Fibroblast of skin of abdomen (primary cell): Measurements from ENCODE around the gene PIEZO1.

ENCODE experiments used
- DNase-seq: peaks from one replicate; pipeline ENCODE4 v3.0.0-alpha.2; 2013

The PIEZO1 gene

DNA sequence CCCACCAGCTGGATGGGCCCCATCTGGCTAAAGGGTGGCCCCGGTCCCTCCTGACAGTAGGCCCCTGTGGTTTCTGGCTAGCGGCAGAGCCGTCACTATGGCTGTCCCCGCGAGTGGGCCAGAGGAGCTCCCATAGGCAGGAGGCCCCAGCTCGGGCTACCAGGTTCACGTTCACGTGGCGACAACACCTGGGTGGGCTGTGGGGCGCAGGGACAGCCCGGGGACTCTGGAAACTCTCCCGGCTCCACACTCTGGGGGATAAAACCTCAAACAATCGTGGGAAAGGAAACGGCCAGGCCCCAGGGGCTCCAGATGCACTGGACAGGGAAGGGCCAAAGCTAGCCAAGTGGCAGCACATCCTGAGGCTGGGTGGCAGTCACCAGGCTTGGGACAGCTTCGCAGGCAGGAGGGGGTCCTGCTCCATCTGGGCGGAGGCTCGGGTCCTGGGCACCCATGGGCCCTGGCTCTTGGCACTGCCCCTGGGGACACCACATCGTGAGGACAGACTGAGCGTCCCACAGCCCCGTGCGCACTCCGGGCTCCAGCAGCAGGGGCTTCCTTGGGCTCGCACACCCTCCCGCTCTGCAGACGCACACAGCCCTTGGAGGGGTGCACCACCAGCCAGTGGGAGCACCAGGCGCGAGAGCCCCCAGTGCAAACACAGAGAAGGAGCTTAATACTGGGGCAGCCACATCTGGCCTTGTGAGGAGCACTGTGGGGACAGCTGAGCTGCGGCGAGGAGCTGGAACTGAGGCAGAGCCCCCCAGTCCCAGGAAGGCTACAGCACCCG, 83.2 kb downstream of the PIEZO1 start:
- no peak for DNase-seq

DNA sequence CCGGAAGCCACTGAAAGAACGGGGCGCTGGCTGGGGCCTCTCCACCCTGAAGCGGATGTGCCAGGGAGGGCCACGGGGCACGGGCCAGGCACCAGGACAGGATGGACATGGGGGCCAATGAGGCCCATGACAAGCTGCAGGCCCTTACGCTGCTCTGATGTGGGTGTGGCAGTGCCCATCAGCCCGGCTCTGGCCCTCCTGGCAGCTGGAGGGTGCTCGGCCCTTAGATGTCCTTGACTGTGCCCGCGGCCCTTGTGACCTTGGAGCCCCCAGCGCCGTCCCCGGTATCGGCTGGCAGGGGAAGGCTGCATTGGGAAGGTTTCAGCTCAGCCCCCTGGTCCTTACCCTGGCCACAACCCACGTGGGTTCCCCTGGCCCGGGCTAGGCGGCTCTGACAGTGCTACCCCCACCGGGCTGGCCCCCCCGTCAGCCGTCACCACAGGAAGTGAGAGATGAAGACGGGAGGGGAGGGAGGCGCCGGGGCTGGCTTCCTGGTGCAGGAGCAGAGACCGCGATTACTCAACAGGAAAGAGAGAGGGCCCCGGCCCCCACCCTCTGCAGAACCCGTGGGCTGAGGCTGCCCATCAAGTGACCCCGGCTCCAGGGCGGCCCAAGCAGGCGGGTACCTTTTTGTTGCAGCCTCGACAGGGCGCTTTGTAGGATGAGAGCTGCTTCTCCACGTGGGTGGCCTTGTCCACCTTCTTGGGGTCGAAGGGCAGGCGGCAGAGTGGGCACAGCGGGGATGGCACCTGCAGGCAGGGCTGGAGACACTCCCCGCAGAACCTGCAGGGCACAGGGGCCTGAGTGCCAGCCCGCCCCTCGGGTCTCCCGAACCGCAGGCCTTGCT, 84.2 kb downstream of the PIEZO1 start:
- DNase-seq = peak; percentile 76

DNA sequence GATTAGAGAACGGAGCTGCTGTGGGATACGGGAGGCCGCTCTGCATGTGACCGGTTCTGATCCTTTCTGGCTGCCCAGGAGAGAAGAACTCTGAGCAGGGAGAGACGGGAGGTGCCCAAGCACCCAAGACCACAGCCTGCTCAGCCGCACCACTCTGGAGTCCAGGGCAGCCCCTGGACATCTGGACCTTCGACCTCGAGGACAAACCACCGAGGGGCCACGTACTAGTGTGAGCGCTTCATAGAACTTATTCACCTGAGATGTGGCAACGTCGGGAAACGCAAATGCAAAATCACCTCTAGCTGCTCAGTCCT, 84.7 kb downstream of the PIEZO1 start:
- no peak for DNase-seq

DNA sequence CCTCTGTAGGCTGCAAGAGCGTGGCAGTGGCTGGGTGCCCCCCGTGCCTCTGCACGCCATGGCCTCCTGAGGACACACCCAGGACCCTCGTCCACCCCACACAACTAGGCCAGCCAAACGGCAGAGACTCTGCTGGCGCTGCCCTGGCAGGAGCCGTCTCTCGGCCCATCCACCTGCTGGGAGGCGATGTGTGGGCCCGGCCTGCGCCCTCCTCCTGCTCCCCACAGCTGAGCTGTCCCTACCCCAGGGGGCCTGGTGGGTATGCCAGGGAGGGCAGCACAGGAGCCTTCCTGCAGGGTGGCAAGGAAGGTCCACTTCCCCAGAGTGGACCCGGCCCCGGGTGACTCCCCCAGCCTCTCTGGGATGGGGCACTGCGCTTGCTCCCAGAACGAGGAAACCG, 85.8 kb downstream of the PIEZO1 start:
- DNase-seq = no peak

DNA sequence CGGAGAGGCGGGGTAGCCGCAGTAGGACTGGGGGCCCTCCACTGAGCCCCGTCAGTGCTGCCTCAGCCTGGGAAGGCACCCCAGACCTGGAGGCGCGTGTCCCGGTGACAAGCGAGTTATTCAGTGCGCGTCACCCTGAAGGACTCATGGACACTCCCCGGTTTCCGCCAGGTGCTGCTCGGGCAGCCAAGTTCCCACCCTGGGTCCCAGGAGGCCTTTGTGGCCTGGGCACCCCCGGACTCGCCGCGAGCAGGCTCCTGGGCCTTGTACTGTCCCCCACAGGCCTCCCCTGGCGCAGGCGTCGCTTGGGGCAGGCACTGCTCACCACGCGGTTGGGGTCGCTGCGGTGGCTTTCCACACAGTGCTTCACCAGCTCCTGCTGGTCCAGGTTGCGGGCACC, 86.4 kb downstream of the PIEZO1 start:
- DNase-seq = no peak

DNA sequence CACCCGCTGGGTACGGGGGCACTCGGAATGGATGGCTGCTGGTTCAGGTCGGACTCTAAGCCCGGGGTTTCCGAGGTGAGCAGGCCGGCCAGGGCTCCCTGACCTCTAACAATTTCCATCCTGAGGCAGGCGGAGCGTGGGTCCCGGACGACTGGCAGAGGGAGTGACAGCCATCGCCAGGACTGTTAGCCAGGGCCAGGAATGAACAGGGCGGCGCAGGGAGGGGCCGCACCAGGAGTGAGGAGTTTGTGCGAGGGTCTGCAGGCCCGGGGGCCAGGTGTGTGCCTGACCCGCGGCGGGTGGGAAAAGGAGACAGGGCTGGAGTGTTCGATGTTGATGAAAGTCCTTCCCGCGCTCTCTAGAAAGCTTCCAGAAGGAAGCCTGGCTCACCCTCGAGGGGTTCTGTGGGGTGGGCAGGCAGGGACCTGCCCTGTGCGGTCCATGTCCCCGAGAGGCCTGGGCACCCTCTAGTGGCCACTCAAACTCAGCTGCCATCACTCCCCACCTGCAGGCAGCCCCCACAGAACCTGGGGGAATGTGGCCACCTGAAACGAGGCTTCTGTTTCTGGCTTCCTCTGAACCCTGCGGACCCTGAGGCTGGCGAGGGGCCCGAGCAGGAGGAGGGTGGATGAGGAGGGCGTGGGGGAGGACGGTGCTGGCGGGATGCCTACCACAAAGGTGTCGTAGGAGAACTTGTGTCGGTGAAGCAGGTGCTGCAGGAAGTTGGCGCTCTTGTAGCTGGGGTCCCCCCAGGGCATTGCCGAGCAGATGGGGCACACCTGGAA, 87.0 kb downstream of the PIEZO1 start:
- no peak for DNase-seq

GRCh38 chr16:88697116-88697830, 87.7 kb downstream of the PIEZO1 start:
- no peak for DNase-seq

DNA sequence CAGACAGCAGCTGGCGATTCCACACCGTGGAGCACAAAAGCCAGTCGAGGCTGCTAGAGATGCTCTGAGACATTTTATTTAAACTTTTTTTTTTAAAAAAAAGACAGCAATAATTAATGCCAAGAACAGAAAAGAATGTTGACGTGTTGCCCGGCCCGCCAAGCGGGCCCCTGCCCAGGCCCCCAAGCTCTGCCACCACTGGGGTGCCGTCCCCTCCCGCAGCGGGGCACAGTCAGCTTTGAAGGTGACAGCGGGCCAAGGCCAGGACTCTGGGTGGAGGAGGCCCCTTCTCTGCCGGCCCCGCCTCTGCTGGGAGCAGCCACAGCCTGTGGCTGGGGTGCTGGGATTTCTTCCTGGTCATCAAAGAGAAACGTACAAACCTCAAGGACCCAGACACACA, 88.6 kb downstream of the PIEZO1 start:
- no peak for DNase-seq

DNA sequence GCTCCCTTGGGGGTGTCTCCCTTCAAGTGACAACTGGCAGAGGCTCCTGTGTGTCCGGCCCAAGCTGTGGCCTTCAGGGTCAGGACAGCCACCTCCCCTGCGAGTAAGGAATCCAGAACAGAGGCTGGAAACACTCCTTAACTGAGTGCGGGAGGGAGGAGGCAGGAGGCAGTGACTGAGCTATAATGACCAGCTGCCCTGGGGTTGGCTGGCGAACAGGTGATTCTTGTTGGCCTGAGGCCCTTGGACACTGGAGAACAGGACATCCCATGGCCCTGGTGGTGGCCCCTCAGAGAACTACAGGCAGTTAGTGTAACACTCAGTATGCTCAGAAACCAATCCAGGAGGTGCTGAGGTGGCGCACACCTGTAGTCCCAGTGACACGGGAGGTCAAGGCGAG, 89.3 kb downstream of the PIEZO1 start:
- DNase-seq = no peak

- no peak for DNase-seq
Measured at GRCh38 chr16:88695218-88695617, 89.8 kb downstream of the PIEZO1 start.

- no peak for DNase-seq
Measured at GRCh38 chr16:88694221-88695087, 90.6 kb downstream of the PIEZO1 start.

DNA sequence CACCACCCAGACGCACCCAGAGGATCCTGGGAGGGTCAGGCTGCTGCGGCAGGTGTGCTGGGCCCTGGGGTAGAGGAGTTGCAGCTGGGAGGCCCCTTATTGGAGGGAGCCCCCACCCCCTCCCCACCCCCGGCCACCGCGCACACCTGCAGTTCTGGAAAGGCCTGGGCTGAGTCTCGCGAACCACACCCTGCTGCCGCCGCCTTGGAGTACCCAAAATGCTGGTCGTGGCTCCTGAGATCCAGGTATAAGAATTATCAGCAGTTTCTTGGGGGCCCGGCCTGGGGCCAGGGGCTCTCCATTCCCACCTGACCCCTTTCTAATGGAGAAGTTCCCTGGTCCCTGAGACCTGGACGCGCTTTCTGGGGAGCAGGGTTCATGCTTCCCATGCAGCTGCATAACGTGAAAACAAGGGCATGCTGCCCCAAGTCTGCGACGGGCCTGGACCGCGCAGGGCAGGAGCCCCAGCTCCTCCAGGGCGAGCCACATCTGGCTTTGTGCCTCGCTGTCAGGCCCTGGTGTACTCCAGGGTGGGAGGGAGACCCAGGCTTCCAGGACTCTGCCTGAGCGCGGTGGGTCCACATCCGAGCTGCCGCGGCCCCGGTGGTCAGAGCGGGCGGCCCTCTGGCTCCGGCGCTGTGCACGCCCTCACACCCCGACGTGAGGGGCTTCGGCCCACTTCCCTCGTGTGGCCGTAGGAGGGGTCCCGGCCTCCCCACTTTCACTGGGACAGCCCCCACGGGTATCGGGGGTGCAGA, 91.4 kb downstream of the PIEZO1 start:
- DNase-seq = no peak

DNA sequence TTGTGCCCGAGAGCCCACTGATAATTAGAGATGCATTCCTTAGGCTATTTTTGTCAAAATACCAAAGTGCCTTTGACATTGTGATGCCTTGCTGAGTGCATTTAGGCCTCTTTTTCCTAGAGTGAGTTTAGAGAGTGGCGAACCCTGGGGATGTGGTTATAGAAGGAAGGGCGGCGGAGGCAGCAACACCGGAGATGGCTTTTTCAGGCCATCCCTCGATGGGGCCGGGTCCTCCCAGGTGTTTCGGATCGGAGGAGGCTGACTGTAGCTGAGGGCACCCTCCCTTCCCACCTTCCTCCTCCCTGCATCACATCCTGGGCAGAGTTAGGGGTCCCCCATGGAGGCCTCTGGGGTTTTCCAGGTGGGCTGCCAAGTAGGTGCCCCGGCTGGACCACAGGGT, 92.2 kb downstream of the PIEZO1 start:
- DNase-seq = no peak

DNA sequence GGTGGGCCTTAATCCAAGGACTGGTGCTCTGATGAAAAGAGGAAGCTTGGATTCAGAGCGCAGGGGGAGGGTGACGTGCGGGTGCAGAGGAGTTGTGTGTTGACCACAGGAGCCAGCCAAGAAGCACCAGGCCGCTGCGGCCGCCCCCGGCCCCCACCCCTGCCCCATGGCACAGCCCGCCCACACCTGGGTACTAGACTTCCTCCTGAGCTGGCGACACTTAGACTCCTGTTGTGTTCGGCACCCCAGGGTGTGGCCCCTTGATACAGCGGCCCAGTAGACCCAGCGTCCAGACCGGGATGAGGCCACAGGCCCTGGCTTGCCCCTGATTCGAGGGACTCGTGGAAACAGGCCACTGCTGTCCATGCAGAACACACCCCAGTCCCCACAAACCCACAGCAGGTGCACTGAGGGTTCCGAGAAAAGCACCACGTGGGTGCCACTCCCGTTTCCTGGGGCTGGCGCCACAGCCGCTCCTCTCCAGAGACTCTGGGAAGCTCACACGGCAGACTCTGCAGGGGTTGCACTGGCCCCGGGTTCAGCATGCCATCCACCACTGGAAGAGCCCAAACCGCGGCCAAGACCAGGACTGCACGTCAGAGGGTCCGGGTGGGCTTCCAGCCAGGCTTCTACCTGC, 93.0 kb downstream of the PIEZO1 start:
- DNase-seq = no peak

GRCh38 chr16:88691129-88691813, 93.7 kb downstream of the PIEZO1 start:
- DNase-seq = no peak

GRCh38 chr16:88690341-88691128, 94.5 kb downstream of the PIEZO1 start:
- no peak for DNase-seq

GRCh38 chr16:88688013-88688778, 96.8 kb downstream of the PIEZO1 start:
- DNase-seq = no peak

DNA sequence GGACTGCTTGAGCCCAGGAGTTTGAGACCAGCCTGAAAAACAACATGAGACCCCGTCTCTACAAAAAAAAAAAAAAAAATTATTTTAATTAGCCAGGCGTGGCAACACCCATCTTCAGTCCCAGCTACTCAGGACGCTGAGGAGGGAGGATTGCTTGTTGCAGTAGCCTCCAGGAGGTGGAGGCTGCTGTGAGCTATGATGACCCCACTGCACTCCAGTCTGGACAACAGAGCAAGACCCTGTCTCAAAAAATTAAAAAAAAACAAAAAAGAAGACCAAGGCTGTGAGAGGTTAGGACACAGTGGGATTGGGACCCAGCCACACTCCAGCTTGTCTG, 97.4 kb downstream of the PIEZO1 start:
- DNase-seq = no peak
